HG02678 (cell line): ENCODE data around the gene EML2.
"Not testable (repeated sequence)": the region's sequence is repeated elsewhere in the genome, so short reads cannot be mapped to it uniquely, and the experiment has no call there.

Experiments
- ATAC-seq: cut with Tn5 transposase; IDR thresholded peaks from one replicate; pipeline ENCODE4 v1.9.1; 2021; ENCODE audit warnings: mild to moderate bottlenecking, moderate library complexity; ENCODE audit not compliant: unreplicated experiment

The EML2 gene

DNA sequence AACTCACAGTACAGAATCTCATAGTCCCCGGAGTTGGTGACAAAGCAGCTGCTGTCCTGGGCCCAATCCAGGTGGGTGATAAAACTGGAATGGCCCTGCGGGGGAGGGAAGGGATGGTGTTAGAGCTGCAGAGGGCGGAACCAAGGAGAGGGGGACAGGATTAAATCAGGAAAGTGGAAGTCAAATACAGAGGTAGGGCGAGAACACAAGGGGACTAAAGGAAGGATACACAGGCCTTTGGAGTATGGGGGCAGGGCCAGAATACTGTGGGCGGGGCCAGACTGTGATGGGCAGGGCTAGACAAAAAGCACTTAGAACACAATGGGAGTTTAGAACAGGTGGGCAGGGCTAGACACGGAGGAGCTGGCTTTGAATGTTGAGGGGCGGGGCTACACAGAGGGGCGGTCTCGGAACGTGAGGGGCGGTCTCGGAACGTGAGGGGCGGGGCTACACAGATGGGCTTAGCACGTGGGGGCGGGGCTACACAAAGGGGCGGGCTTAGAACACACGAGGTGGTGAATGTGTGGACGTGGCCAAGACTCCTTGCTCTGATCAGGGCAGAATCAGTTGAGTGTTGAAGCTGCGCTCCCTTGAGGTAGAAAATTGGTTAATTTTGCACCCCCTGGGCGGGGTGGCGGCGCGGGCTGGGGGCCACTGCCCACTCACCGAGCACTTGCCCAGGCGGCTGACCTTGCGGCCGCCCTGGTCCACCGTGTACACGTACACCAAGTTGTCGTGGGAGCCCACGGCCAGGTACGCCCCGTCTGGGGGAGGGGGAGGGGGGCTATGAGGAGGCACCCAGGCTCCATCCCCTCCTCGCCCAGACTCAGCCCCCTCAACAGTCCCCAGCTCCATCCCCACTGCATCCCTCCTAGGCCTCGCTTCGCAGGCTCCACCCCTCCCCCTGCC is 23.1 kb downstream of the EML2 start:
- no peak for ATAC-seq

GRCh38 chr19:45615056-45615455 is 24.1 kb downstream of the EML2 start:
- not testable (repeated sequence) for ATAC-seq

DNA sequence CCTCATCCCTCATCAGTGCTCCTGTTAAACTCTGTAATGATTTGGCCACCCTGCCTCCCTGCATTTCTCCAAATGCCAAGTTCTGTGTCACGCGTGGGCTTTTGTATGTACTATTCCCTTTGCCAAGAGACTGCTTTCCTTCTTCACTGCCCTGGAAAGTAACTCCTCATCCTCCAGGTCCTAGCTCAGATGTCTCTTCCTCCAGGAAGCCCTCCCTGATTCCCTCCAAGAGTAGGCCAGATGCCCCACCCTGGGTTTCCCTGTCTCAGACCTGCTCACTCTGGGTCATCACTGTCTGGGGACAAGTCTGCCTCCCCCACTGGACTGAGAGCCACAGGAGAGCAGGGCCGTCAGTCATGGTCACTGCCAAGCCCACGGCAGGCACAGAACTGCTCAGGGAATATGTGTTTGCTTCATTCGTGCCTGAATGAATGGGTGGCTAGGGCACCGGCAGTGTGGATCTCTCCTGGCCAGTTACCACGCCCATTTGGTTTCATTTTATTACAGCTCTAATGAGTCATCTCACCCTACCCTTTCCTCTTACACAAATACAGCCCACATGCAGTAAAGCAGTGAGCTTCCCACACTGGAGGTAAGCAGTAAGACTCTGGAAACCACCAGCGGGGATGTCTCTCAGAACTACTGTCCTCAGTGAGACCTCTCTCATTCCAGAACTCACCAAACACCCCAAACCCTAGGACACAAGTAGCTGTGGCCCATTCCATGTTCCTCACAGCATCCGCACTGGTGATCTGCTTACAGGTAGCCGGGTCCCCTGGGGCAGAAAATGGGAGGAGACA is 25.1 kb downstream of the EML2 start:
- peak; percentile 44 for ATAC-seq

DNA sequence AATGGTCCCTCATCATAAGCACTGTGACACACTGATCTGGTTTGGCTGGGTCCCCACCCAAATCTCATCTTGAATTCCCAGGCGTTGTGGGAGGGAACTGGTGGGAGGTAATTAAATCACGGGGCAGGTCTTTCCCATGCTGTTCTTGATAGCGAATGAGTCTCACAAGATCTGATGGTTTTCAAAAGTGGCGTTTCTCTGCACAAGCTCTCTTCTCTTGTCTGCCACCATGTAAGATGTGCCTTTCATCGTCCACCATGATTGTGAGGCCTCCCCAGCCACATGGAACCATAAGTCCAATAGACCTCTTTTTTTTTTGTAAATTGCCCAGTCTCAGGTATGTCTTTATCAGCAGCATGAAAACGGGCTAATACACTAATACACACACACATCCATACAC is 30.2 kb downstream of the EML2 start:
- no peak for ATAC-seq

- ATAC-seq = no peak
Measured at GRCh38 chr19:45607071-45608029, 31.8 kb downstream of the EML2 start.

GRCh38 chr19:45601524-45602374 is 37.4 kb downstream of the EML2 start, which contains the start of gene GPR4:
GPR4 (minus strand) TSS chr19:45602212; CDS start chr19:45591866, 10,346 bp downstream.
- ATAC-seq = no peak

GRCh38 chr19:45601115-45601514 is 38.1 kb downstream of the EML2 start:
- no peak for ATAC-seq

GRCh38 chr19:45600340-45600885 is 38.8 kb downstream of the EML2 start:
- ATAC-seq = no peak

DNA sequence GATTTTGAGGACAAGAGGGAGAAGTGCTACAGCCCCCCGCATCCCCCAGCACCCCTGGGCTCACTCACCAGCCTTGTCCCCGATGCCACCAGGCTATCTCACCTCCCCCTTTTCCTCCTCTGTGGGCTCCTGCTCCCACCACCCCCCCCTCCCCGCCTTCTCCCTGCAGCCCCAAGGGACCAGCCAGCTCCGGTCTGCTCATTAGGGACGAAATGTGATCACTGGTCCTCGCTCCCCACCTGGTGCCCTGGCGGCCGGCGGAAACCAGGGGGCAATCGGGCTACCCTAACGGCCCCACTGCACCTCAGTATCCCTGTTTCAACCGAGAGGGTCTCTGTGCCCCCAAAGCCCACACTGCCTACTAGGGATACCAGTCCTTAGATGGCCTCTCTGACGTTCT is 39.9 kb downstream of the EML2 start:
- ATAC-seq = no peak

GRCh38 chr19:45598267-45599001 is 40.8 kb downstream of the EML2 start:
- ATAC-seq = no peak

DNA sequence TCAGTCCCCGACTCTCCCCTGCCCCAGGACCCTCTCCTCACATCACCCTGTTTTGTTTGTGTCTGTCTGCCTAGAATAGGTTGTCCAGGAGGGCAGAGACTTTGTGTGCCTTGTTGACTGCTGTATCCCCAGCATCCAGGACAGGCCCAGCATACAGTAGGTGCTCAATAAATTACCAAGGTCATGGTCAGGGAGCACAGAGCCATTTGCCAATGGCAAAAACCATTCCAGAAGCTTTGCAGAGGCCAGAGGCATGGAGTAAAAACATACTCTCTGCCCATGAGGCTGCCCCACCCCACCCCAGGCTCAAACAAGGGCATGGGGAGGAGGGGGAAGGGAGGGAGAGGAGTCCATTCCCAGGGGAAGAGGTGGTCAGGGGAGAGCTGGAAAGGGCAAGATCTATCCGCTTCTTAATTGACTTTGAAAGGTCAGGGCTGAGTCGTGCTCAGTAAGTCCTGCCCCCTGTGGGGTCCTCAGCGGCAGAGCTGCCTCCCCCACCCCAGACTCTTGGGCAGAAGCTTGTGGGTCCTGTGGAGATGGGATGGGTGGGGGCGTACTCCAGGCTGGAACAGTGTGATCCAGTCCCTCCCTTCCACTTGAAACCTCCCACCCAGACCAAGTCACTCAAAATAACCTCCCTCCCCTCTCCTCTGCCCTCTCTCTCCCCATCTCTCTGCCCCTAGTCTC is 41.6 kb downstream of the EML2 start:
- ATAC-seq = no peak

DNA sequence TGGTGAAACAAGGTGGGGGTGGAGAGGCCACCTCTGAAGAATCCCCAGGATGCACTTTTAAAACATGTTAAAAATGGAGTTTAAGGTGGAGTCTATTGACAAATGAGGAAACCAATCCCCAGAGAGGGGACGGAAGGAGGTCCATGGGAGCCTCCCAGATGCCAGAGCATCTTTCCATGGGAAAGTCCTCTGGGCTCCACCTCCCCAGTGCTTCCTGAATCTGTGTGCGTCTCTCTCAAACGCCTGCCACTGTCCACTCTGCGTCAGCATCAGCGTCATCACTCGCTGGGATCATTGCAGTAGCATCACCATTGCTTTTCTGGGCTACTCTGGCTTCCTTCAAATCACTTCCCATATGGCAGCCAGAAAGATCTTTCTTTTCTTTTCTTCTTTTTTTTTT is 43.4 kb downstream of the EML2 start:
- ATAC-seq = no peak

- no peak for ATAC-seq
Measured at GRCh38 chr19:45593520-45593919, 45.7 kb downstream of the EML2 start.

DNA sequence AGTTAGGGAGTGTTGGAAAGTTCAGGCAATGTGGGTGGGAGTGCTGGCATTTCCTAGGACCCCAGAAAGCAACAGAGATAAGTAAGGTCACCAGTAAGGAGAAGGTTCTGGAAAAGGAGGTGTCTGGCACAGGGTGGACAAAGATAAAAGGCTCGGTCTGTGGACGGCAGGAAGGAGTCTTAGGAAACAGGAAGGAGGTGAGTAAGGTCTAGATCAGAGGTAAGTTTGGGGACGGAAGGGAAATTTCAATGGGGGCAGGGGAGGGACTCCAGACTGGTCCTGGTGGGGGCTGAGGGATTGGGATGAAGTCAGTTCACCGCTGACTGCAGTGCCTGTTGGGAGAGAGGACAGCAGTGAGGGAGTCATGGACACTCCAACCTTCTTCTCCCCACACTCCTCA is 46.8 kb downstream of the EML2 start:
- no peak for ATAC-seq

GRCh38 chr19:45591638-45592005 is 47.6 kb downstream of the EML2 start:
- ATAC-seq = no peak

DNA sequence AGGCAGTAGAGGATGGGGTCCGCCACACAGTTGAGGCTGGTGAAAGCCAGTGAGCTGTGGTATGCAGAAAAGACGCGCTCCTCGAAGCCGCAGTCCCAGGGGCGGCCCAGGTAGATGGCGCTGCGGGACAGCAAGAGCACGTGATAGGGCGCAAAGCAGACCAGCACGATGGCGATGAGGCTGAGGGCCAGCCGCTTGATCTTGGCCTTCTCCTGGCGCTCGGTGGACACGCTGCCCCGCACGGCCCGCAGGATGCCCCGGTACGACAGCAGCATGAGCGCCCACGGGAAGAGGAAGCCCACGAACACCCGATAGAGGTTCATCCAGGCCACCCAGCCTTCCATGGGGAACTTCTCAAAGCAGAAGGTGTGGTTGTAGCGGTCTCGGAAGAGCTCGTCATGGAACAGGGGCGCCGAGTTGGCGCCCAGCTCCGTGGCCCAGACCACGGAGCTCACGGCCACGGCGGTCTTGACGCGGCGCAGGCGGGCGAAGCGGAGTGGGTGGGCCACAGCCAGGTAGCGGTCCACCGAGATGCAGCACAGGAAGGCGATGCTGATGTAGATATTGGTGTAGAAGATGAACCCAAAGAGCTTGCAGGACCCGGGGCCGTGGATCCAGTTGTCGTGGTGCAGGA is 48.1 kb downstream of the EML2 start:
- no peak for ATAC-seq

GRCh38 chr19:45590300-45591003 is 48.7 kb downstream of the EML2 start:
- no peak for ATAC-seq
